HG03025 (cell line): ENCODE data around the gene KPNB1.
"Not testable (repeated sequence)": the region's sequence is repeated elsewhere in the genome, so short reads cannot be mapped to it uniquely, and the experiment has no call there.

Experiments
- ATAC-seq: cut with Tn5 transposase; IDR thresholded peaks from one replicate; pipeline ENCODE4 v1.9.1; 2021; ENCODE audit warnings: mild to moderate bottlenecking, moderate library complexity; ENCODE audit not compliant: unreplicated experiment, low FRiP score

Gene KPNB1

GRCh38 chr17:47676199-47676472, 26.4 kb downstream of the KPNB1 start:
- no peak for ATAC-seq

GRCh38 chr17:47676510-47677165, 26.9 kb downstream of the KPNB1 start:
- no peak for ATAC-seq

- ATAC-seq = no peak
Measured at GRCh38 chr17:47678196-47678595, 28.5 kb downstream of the KPNB1 start.

GRCh38 chr17:47682138-47682537, 32.4 kb downstream of the KPNB1 start:
- no peak for ATAC-seq

- ATAC-seq = not testable (repeated sequence)
Measured at GRCh38 chr17:47682727-47683126, 33.0 kb downstream of the KPNB1 start.

- ATAC-seq = no peak
Measured at GRCh38 chr17:47684025-47684424, 34.3 kb downstream of the KPNB1 start.

GRCh38 chr17:47684535-47685193, 34.9 kb downstream of the KPNB1 start:
- ATAC-seq = no peak

- ATAC-seq = no peak
Measured at GRCh38 chr17:47685556-47686275, 36.0 kb downstream of the KPNB1 start.

GRCh38 chr17:47686276-47686635, 36.5 kb downstream of the KPNB1 start:
- ATAC-seq = no peak

GRCh38 chr17:47686664-47687327, 37.1 kb downstream of the KPNB1 start:
- ATAC-seq = no peak

GRCh38 chr17:47687328-47687690, 37.6 kb downstream of the KPNB1 start:
- ATAC-seq = no peak

- no peak for ATAC-seq
Measured at GRCh38 chr17:47687748-47688147, 38.0 kb downstream of the KPNB1 start.

- ATAC-seq = no peak
Measured at GRCh38 chr17:47690121-47690520, 40.4 kb downstream of the KPNB1 start.

GRCh38 chr17:47692137-47692894, 42.6 kb downstream of the KPNB1 start:
- ATAC-seq = no peak

GRCh38 chr17:47692895-47693730, 43.4 kb downstream of the KPNB1 start:
- ATAC-seq = no peak

GRCh38 chr17:47693731-47694580, 44.2 kb downstream of the KPNB1 start, which contains the start of gene TBKBP1:
TSS of gene TBKBP1 (plus strand) at chr17:47694161. CDS start at chr17:47696113, 1,952 bp downstream.
- no peak for ATAC-seq

- no peak for ATAC-seq
Measured at GRCh38 chr17:47694581-47695428, 45.1 kb downstream of the KPNB1 start.
